Upper lobe of right lung (tissue), 1 donor: Measurements from ENCODE around the gene VGLL4. TPM values are rescaled to one million over a fixed set of nuclear protein-coding genes. Genes with fewer than 3 reads are reported as not detected.

Source experiments
- ATAC-seq: fragments of 200-7000 bp; cut with Tn5 transposase; one replicate; pipeline ENCODE4 v1.9.1; 2020; ENCODE audit warnings: mild to moderate bottlenecking, moderate library complexity
- DNase-seq: peaks from one replicate; pipeline ENCODE4 v3.0.0-alpha.2; 2020
- H3K27ac ChIP-seq: fragments of 200-600 bp; one replicate; pipeline ENCODE4 v1.8.0; 2022
- H3K27me3 ChIP-seq: fragments of 200-600 bp; one replicate; pipeline ENCODE4 v1.8.0; 2022; ENCODE audit warnings: mild to moderate bottlenecking
- H3K36me3 ChIP-seq: fragments of 200-600 bp; one replicate; pipeline ENCODE4 v1.8.0; 2022
- H3K4me1 ChIP-seq: fragments of 200-600 bp; one replicate; pipeline ENCODE4 v1.8.0; 2022
- H3K4me3 ChIP-seq: fragments of 200-600 bp; one replicate; pipeline ENCODE4 v1.8.0; 2022; ENCODE audit warnings: mild to moderate bottlenecking
- H3K9me3 ChIP-seq: fragments of 200-600 bp; one replicate; pipeline ENCODE4 v1.8.0; 2022
- CTCF ChIP-seq: fragments of 200-600 bp; IDR thresholded peaks from one replicate; pipeline ENCODE4 v1.8.0; 2022; ENCODE audit warnings: antibody characterized with exemption
- intact Hi-C: fragments of 100-400 bp; cut with DNase I; formaldehyde crosslinking; loops from one replicate; pipeline ENCODE4 v1.11.0; 2022
- total RNA-seq: library from RNA; stranded (reverse); fragmentation: NEBNext Ultra II Directional; extraction: Animal tissue kit (Norgen Biotek cat#: 25700); gene quantifications from one replicate; pipeline ENCODE4 v1.2.1, GENCODE V29; 2021
- donor health status: DM: no; HTN: yes; CAD: no; lungs with severe emphysema.

Gene VGLL4
- total RNA-seq, 1 donor from 2014 or later, result 57.5 TPM

GRCh38 chr3:11587766-11588165 is 55.9 kb downstream of the VGLL4 start:
- no peaks in the 10 kb centered on the region for H3K36me3 ChIP-seq
- H3K9me3 ChIP-seq, result no peaks in the 10 kb centered on the region
- peaks cover 55% of the 10 kb centered on the region for H3K4me1 ChIP-seq
- no peak overlapping the region for H3K4me3 ChIP-seq
- H3K27me3 ChIP-seq, result no peaks in the 10 kb centered on the region
- intact Hi-C loops, result no loop called here
- peak overlapping the region; percentile 32 for H3K27ac ChIP-seq
- ATAC-seq (peak; percentile 42), DNase-seq (no peak)
- no peak for TF ChIP-seq CTCF

DNA sequence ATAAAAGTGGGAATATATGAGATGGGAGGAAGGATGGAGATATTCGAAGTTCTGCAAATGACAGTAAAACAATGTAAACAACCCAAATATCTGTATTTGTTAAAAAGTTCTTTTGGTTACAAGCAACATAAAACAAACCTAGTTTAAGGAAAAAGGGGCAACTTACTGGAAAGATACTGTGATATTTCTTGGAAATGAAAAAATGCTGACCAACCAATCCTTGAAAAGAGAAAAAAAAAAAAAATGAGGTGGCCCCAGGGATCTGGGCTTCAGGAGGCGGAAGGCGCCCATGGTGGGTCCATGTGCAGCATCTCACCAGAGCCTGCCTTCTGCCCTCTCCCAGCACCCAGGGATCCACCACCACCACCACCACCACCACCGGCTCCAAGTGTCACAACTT is 59.1 kb downstream of the VGLL4 start:
- no peak overlapping the region for H3K27ac ChIP-seq
- H3K4me1 ChIP-seq, result peaks cover 52% of the 10 kb centered on the region
- no peaks in the 10 kb centered on the region for H3K36me3 ChIP-seq
- no peak for TF ChIP-seq CTCF
- ATAC-seq, result no peak
- no peak overlapping the region for H3K4me3 ChIP-seq
- intact Hi-C loops, result no loop called here
- DNase-seq, result no peak
- no peaks in the 10 kb centered on the region for H3K9me3 ChIP-seq
- H3K27me3 ChIP-seq, result no peaks in the 10 kb centered on the region

DNA sequence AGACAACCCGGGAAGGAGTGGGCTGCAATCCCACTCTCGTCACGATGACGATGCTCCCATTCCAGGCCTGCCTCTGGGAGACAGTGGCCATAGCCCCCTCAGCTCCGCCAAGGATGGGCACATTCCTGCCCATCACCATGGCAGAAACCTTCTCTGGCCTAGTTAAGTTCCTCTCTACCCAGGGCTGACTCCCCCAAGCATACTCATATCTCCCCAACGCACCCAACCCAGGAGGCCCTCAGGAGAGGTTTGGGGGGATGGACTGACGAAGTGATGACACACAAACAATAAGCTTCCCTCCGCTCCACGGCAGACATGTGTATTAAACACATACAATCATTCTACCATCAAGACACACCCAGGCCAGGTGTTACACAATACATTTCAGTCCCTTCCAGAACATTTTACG is 60.1 kb downstream of the VGLL4 start:
- H3K36me3 ChIP-seq, result no peaks in the 10 kb centered on the region
- no peak for TF ChIP-seq CTCF
- no peak overlapping the region for H3K27ac ChIP-seq
- intact Hi-C loops, result no loop called here
- no peak for ATAC-seq
- no peaks in the 10 kb centered on the region for H3K27me3 ChIP-seq
- H3K4me3 ChIP-seq, result no peak overlapping the region
- DNase-seq, result no peak
- H3K9me3 ChIP-seq, result no peaks in the 10 kb centered on the region
- H3K4me1 ChIP-seq, result peaks cover 45% of the 10 kb centered on the region

- Histone ChIP-seq H3K27ac (peak overlapping the region; percentile 7), H3K9me3 (no peaks in the 10 kb centered on the region), H3K27me3 (no peaks in the 10 kb centered on the region), H3K4me3 (no peak overlapping the region), H3K4me1 (peaks cover 40% of the 10 kb centered on the region), H3K36me3 (no peaks in the 10 kb centered on the region)
- intact Hi-C loops, result no loop called here
- no peak for TF ChIP-seq CTCF
- no peak for ATAC-seq
- DNase-seq, result no peak
These were observed 60.5 kb downstream of the VGLL4 start for GRCh38 chr3:11583235-11583634.

- Histone ChIP-seq H3K27ac (peak overlapping the region; percentile 58), H3K36me3 (no peaks in the 10 kb centered on the region), H3K4me1 (peaks cover 35% of the 10 kb centered on the region), H3K9me3 (no peaks in the 10 kb centered on the region), H3K27me3 (no peaks in the 10 kb centered on the region), H3K4me3 (peak overlapping the region; percentile 30)
- DNase-seq (no peak), ATAC-seq (peak; percentile 75)
- intact Hi-C loops, result no loop called here
- TF ChIP-seq CTCF, result no peak
These were observed 61.3 kb downstream of the VGLL4 start for GRCh38 chr3:11582191-11582968.
